ENCODE measurements around the gene PRPF6. TPM values are rescaled to one million over a fixed set of nuclear protein-coding genes. Genes with fewer than 3 reads are reported as not detected.

PRPF6 gene
- total and polyA plus RNA-seq, 2 of the 13 experiments (the other 11 are each of a cell fraction or from before 2014, with no cell fraction given), result 63.7 to 101 TPM

DNA sequence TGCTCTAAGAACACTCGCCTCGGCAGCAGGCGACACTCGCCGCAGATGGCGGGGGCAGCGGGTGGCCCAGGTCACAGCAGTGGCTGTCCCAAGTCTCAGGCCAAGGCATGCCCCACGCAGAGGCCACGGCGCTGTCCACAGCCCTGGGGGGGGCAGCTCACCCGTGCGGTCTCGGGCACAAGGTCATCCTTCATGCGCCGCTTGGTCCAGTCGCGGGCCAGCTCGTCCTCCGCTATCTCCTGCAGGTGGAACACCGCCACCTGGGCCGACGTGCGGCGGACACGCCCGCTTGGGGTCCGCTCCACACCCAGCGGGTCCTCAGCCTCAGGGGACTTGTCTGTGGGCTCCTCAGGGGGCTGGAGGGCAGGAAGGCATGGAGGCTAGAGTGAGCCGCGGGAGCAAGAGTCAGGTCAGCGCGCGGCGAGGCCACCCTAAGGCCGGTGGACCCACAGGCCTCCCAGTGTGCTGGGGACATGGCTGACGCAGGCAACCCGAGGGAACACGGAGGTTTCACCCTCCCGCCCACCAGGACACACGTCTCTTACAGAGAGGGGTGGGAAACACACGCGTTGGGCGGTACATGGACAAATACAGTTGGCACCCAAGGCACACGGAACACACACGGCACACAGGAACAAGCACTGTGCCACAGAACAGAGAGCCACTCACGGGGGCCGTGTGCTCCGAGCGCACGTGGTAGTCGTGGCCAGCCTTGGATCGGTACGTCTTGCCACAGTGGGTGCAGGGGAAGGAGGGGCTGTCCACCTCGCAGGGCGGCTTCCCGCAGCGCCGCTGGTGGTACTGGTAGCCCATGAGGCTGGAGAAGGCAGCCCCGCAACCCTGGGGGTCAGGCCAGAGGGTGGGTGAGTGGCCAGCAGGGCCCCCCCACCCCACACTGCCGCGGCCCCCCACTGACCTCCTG lies 18.2 kb upstream of the PRPF6 start (continued):
- TF ChIP-seq, protein P1, sequence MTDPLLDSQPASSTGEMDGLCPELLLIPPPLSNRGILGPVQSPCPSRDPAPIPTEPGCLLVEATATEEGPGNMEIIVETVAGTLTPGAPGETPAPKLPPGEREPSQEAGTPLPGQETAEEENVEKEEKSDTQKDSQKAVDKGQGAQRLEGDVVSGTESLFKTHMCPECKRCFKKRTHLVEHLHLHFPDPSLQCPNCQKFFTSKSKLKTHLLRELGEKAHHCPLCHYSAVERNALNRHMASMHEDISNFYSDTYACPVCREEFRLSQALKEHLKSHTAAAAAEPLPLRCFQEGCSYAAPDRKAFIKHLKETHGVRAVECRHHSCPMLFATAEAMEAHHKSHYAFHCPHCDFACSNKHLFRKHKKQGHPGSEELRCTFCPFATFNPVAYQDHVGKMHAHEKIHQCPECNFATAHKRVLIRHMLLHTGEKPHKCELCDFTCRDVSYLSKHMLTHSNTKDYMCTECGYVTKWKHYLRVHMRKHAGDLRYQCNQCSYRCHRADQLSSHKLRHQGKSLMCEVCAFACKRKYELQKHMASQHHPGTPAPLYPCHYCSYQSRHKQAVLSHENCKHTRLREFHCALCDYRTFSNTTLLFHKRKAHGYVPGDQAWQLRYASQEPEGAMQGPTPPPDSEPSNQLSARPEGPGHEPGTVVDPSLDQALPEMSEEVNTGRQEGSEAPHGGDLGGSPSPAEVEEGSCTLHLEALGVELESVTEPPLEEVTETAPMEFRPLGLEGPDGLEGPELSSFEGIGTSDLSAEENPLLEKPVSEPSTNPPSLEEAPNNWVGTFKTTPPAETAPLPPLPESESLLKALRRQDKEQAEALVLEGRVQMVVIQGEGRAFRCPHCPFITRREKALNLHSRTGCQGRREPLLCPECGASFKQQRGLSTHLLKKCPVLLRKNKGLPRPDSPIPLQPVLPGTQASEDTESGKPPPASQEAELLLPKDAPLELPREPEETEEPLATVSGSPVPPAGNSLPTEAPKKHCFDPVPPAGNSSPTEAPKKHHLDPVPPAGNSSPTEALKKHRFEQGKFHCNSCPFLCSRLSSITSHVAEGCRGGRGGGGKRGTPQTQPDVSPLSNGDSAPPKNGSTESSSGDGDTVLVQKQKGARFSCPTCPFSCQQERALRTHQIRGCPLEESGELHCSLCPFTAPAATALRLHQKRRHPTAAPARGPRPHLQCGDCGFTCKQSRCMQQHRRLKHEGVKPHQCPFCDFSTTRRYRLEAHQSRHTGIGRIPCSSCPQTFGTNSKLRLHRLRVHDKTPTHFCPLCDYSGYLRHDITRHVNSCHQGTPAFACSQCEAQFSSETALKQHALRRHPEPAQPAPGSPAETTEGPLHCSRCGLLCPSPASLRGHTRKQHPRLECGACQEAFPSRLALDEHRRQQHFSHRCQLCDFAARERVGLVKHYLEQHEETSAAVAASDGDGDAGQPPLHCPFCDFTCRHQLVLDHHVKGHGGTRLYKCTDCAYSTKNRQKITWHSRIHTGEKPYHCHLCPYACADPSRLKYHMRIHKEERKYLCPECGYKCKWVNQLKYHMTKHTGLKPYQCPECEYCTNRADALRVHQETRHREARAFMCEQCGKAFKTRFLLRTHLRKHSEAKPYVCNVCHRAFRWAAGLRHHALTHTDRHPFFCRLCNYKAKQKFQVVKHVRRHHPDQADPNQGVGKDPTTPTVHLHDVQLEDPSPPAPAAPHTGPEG (CRISPR knock-in tag; IDR thresholded peaks at IDR 0.05), result no peak
- TF ChIP-seq MAFG (CRISPR knock-in tag; IDR thresholded peaks at IDR 0.05) (0 out of 2 replicates have a peak, but pooled peaks have one; percentile 27), NRL (CRISPR knock-in tag; IDR thresholded peaks at IDR 0.05; ENCODE audit: borderline replicate concordance) (no peak), ONECUT2 (CRISPR knock-in tag; IDR thresholded peaks at IDR 0.05) (no peak), ZNF563 (CRISPR knock-in tag; IDR thresholded peaks at IDR 0.05) (0 out of 2 replicates have a peak, but pooled peaks have one; percentile 22), PRMT3 (CRISPR knock-in tag; IDR thresholded peaks at IDR 0.05; ENCODE audit: borderline replicate concordance, low read depth) (no peak), ZZZ3 (CRISPR knock-in tag; IDR thresholded peaks at IDR 0.05; ENCODE audit: borderline replicate concordance) (0 out of 2 replicates have a peak, but pooled peaks have one; percentile 25), ZC3H13 (CRISPR knock-in tag; IDR thresholded peaks at IDR 0.05) (no peak), AGO2 (optimal IDR thresholded peaks at IDR 0.05; ENCODE audit: low read depth, low read length) (peak; percentile 39), ZNF329 (CRISPR knock-in tag; IDR thresholded peaks at IDR 0.05; ENCODE audit: low read depth) (no peak)
- TF ChIP-seq, protein P2, sequence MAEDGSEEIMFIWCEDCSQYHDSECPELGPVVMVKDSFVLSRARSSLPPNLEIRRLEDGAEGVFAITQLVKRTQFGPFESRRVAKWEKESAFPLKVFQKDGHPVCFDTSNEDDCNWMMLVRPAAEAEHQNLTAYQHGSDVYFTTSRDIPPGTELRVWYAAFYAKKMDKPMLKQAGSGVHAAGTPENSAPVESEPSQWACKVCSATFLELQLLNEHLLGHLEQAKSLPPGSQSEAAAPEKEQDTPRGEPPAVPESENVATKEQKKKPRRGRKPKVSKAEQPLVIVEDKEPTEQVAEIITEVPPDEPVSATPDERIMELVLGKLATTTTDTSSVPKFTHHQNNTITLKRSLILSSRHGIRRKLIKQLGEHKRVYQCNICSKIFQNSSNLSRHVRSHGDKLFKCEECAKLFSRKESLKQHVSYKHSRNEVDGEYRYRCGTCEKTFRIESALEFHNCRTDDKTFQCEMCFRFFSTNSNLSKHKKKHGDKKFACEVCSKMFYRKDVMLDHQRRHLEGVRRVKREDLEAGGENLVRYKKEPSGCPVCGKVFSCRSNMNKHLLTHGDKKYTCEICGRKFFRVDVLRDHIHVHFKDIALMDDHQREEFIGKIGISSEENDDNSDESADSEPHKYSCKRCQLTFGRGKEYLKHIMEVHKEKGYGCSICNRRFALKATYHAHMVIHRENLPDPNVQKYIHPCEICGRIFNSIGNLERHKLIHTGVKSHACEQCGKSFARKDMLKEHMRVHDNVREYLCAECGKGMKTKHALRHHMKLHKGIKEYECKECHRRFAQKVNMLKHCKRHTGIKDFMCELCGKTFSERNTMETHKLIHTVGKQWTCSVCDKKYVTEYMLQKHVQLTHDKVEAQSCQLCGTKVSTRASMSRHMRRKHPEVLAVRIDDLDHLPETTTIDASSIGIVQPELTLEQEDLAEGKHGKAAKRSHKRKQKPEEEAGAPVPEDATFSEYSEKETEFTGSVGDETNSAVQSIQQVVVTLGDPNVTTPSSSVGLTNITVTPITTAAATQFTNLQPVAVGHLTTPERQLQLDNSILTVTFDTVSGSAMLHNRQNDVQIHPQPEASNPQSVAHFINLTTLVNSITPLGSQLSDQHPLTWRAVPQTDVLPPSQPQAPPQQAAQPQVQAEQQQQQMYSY (CRISPR knock-in tag; IDR thresholded peaks at IDR 0.05), result no peak

All from HepG2 (cell line).